ENCODE data around the gene SH3GL1. TPM values are rescaled to one million over a fixed set of nuclear protein-coding genes. Genes with fewer than 3 reads are reported as not detected.

Gene SH3GL1
- total RNA-seq, 1 donor from 2014 or later: 65.6 TPM

GRCh38 chr19:4363571-4364304 lies 36.6 kb downstream of the SH3GL1 start:
- TF ChIP-seq, protein P1, sequence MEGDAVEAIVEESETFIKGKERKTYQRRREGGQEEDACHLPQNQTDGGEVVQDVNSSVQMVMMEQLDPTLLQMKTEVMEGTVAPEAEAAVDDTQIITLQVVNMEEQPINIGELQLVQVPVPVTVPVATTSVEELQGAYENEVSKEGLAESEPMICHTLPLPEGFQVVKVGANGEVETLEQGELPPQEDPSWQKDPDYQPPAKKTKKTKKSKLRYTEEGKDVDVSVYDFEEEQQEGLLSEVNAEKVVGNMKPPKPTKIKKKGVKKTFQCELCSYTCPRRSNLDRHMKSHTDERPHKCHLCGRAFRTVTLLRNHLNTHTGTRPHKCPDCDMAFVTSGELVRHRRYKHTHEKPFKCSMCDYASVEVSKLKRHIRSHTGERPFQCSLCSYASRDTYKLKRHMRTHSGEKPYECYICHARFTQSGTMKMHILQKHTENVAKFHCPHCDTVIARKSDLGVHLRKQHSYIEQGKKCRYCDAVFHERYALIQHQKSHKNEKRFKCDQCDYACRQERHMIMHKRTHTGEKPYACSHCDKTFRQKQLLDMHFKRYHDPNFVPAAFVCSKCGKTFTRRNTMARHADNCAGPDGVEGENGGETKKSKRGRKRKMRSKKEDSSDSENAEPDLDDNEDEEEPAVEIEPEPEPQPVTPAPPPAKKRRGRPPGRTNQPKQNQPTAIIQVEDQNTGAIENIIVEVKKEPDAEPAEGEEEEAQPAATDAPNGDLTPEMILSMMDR (IDR thresholded peaks at IDR 0.05): no peak
- no peak for TF ChIP-seq POLR2A (IDR thresholded peaks at IDR 0.05)
- TF ChIP-seq POLR2AphosphoS5 (IDR thresholded peaks at IDR 0.05; ENCODE audit: insufficient read depth in 1 of 2, low read depth in 1 of 2): no peak
- DNase-seq (ENCODE audit: extremely low spot score in 2 of 2): no peak
- Histone ChIP-seq H3K36me3 (peaks cover 0 to 61% of the 10 kb centered on the region in 2 donors), H3K4me3 (no peak overlapping the region), H3K27ac (no peak overlapping the region), H3K9me3 (no peaks in the 10 kb centered on the region), H3K27me3 (no peaks in the 10 kb centered on the region), H3K4me1 (peaks cover 18% of the 10 kb centered on the region)
- intact Hi-C loops (cut with DNase I): no loop called here

DNA sequence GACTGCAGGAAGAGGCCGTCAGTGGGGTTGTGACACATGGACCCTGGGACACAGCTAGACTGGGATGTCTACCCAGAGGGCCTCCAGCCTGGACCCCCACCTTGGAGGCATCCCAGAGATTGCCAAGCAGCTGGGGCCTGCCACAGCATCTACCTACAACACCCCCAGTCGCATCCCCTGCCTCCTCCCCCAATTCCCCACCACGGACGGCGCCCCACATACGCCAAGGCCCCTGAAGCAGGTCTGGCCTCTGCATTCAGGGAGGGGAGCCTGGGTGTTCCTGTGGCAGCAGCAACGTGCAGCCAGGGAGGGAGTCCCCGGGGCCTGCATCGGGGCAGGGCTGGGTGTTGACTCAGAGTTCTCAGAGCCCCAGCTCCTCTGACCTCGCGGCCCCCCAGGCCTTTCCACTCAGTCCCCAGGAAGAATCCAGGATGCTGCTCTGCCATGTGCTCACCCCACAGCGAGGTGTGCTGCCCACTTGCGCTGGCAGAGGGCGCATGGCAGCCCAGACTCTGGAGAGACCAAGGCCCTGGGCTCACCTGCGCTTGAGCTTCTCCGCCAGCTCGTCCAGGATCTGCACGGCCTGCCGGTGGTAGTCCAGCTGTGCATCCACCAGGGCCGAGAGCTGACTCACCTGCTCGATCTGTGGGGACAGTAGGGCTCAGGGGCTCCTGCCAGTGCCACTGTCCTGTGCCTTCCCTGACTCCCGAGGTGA lies 37.4 kb downstream of the SH3GL1 start:
- Histone ChIP-seq H3K9me3 (no peaks in the 10 kb centered on the region), H3K4me3 (no peak overlapping the region), H3K27ac (no peak overlapping the region), H3K27me3 (no peaks in the 10 kb centered on the region), H3K4me1 (peaks cover 11% of the 10 kb centered on the region), H3K36me3 (peaks cover 0 to 61% of the 10 kb centered on the region in 2 donors)
- TF ChIP-seq POLR2A (IDR thresholded peaks at IDR 0.05) (no peak), POLR2AphosphoS5 (IDR thresholded peaks at IDR 0.05; ENCODE audit: insufficient read depth in 1 of 2, low read depth in 1 of 2) (no peak)
- TF ChIP-seq, protein P1 (IDR thresholded peaks at IDR 0.05): no peak
- no peak for DNase-seq (ENCODE audit: extremely low spot score in 2 of 2)
- intact Hi-C loops (cut with DNase I): no loop called here

- Histone ChIP-seq H3K4me3 (no peak overlapping the region), H3K36me3 (peaks cover 0 to 62% of the 10 kb centered on the region in 2 donors), H3K9me3 (no peaks in the 10 kb centered on the region), H3K27ac (no peak overlapping the region), H3K4me1 (peaks cover 4% of the 10 kb centered on the region), H3K27me3 (no peaks in the 10 kb centered on the region)
- intact Hi-C loops (cut with DNase I): no loop called here
- TF ChIP-seq POLR2A (IDR thresholded peaks at IDR 0.05) (no peak), POLR2AphosphoS5 (IDR thresholded peaks at IDR 0.05; ENCODE audit: insufficient read depth in 1 of 2, low read depth in 1 of 2) (no peak)
- TF ChIP-seq, protein P1 (IDR thresholded peaks at IDR 0.05): no peak
- DNase-seq (ENCODE audit: extremely low spot score in 2 of 2): no peak
These were observed 38.1 kb downstream of the SH3GL1 start for GRCh38 chr19:4362101-4362828.

- Histone ChIP-seq H3K27me3 (no peaks in the 10 kb centered on the region), H3K36me3 (peaks cover 0 to 63% of the 10 kb centered on the region in 2 donors), H3K4me1 (no peaks in the 10 kb centered on the region), H3K4me3 (no peak overlapping the region), H3K9me3 (no peaks in the 10 kb centered on the region), H3K27ac (peak overlapping the region; percentile 17)
- TF ChIP-seq POLR2A (IDR thresholded peaks at IDR 0.05): no peak
- no peak for TF ChIP-seq POLR2AphosphoS5 (IDR thresholded peaks at IDR 0.05; ENCODE audit: insufficient read depth in 1 of 2, low read depth in 1 of 2)
- DNase-seq (ENCODE audit: extremely low spot score in 2 of 2): no peak
- intact Hi-C loops (cut with DNase I): no loop called here
These were observed 38.9 kb downstream of the SH3GL1 start for GRCh38 chr19:4361152-4362046.
